GM18858 (cell line): ENCODE measurements around the gene MAP2K4.
"Not testable (repeated sequence)": the region's sequence is repeated elsewhere in the genome, so short reads cannot be mapped to it uniquely, and the experiment has no call there.

ENCODE experiments used
- ATAC-seq: cut with Tn5 transposase; IDR thresholded peaks from one replicate; pipeline ENCODE4 v1.9.1; 2021; ENCODE audit not compliant: unreplicated experiment

MAP2K4 gene

GRCh38 chr17:12136243-12136642 lies 115.6 kb downstream of the MAP2K4 start:
- ATAC-seq: no peak

DNA sequence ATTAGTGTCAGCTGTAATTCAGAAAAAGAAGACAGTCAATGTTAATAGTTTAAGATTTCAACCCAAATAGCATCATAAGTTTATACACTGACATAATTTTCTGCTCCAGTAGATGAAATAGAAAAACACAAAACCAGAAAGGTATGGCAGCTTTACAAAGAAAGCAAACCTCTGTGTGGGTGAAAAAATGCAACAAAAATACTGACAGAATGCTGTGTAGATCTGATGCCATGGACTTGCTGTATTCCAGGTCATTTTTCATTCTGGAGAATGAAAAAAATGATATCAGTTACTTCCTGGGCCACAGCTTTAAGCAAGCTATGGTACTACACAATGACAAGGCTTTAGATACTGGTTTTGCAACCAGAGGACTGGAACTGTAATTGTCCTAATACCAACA lies 116.0 kb downstream of the MAP2K4 start:
- ATAC-seq: no peak

GRCh38 chr17:12137859-12138258 lies 117.2 kb downstream of the MAP2K4 start:
- ATAC-seq: no peak

DNA sequence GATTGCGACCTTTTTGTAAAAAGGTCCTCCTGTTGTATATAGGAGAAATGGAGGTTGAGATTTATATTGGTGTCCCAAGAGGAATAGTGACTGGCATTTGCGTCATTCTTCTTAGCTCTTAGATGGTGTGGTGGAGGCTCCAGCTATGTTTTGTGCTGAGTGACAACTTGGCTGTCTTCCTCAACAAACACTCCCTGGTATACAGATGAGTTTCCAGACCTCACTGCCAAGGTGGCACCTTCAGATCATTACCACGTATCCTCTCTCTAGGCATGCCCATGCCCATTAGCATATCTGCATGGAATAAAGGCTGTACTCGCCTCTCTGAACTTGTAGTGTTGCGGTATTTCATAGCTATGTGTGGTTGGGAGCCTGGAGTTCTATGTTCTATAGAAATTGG lies 120.0 kb downstream of the MAP2K4 start:
- no peak for ATAC-seq

DNA sequence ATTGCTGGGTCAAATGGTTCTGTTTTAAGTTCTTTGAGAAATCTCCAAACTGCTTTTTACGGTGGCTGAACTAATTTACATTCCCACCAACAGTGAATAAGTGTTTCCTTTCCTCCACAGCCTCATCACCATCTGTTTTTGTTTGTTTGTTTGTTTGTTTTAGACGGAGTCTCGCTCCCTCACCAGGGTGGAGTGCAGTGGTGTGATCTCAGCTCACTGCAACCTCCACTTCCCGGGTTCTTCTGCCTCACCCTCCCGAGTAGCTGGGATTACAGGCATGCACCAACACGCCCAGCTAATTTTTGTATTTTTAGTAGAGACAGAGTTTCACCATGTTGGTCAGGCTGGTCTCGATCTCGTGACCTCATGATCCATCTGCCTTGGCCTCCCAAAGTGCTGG lies 141.5 kb downstream of the MAP2K4 start:
- ATAC-seq: not testable (repeated sequence)

DNA sequence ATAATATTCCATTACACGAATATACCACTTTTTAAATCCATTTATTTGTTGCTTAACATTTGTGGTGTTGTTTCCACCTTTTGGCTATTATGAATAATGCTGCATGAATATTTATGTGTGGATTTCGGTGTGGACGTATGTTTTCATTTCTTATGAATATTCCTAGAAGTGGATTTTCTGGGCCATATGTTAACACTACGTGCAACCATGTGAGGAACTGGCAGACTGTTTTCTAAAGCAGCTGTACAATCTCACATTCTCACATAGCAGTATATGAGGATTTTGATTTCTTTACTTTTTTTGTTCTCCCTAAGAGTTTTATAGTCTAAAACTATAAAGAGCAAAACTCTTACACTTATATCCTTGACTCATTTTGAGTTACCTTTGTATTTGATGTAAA lies 143.4 kb downstream of the MAP2K4 start:
- no peak for ATAC-seq

GRCh38 chr17:12178644-12179330 lies 158.1 kb downstream of the MAP2K4 start:
- ATAC-seq: no peak

- no peak for ATAC-seq
Observed at GRCh38 chr17:12180644-12181261, 160.1 kb downstream of the MAP2K4 start.

DNA sequence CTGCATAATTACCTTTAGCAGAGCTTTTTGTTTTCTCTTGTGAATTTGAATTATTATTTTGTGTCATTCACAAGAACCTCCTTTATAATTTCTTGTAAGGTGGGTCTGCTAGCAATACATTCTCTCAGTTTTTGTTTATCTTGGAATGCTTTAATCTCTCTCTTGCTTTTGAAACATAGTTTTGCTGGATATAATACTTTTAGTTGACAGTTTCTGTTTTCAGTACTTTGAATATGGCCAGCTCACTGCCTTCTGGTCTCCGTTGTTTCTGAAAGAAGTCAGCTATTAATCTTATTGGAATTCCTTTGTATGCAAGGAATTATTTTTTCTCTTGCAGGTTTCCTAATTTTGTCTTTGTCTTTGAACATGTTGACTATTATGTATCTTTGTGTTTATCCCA lies 167.0 kb downstream of the MAP2K4 start:
- no peak for ATAC-seq

GRCh38 chr17:12193144-12193735 lies 172.6 kb downstream of the MAP2K4 start:
- no peak for ATAC-seq
